HepG2 (cell line): Measurements from ENCODE around the gene UBXN1. TPM values are rescaled to one million over a fixed set of nuclear protein-coding genes. Genes with fewer than 3 reads are reported as not detected.

Experiments used
- AHR ChIP-seq: IDR thresholded peaks from 2 replicates; pipeline ENCODE4 v1.6.1; 2018; ENCODE audit warnings: missing genetic modification reagents, missing compliant biosample characterization
- GRHL1 ChIP-seq: sonication (generic); formaldehyde crosslinking; conservative IDR thresholded peaks from 2 replicates; pipeline ENCODE4 v1.8.0; 2022; ENCODE audit warnings: missing genetic modification reagents
- KLF6 ChIP-seq: IDR thresholded peaks from 2 replicates; pipeline ENCODE4 v1.8.0; 2016; ENCODE audit warnings: missing biosample characterization, missing genetic modification reagents
- MAF1 ChIP-seq: sonication (generic); formaldehyde crosslinking; IDR thresholded peaks from 2 replicates; pipeline ENCODE4 v1.5.0; 2020; ENCODE audit warnings: missing genetic modification reagents, borderline replicate concordance
- MED1 ChIP-seq: sonication (generic); formaldehyde crosslinking; IDR thresholded peaks from 2 replicates; pipeline ENCODE4 v1.4.0; 2020; ENCODE audit warnings: missing genetic modification reagents
- NAIF1 ChIP-seq: sonication (generic); formaldehyde crosslinking; IDR thresholded peaks from 2 replicates; pipeline ENCODE4 v1.5.0; 2020; ENCODE audit warnings: mild to moderate bottlenecking, missing genetic modification reagents, borderline replicate concordance
- NFATC3 ChIP-seq: sonication (generic); formaldehyde crosslinking; IDR thresholded peaks from 2 replicates; pipeline ENCODE4 v1.5.1; 2020; ENCODE audit warnings: mild to moderate bottlenecking, missing genetic modification reagents
- NR0B2 ChIP-seq: sonication (generic); formaldehyde crosslinking; IDR thresholded peaks from 2 replicates; pipeline ENCODE4 v1.4.0; 2020; ENCODE audit warnings: mild to moderate bottlenecking, missing genetic modification reagents
- PTBP1 ChIP-seq: fragments of 200-400 bp; formaldehyde crosslinking; IDR thresholded peaks from 2 replicates; pipeline ENCODE4 v1.6.1; 2018; ENCODE audit warnings: low read length, low read depth; ENCODE audit not compliant: poor library complexity, severe bottlenecking
- RFX5 ChIP-seq: IDR thresholded peaks from 2 replicates; pipeline ENCODE4 v1.6.1; 2011; ENCODE audit warnings: low read depth, low read length, improper control_type of control experiment
- SALL1 ChIP-seq: sonication (generic); formaldehyde crosslinking; IDR thresholded peaks from 2 replicates; pipeline ENCODE4 v1.8.0; 2022; ENCODE audit warnings: mild to moderate bottlenecking, missing genetic modification reagents
- SYNCRIP ChIP-seq: fragments of 200-400 bp; formaldehyde crosslinking; IDR thresholded peaks from 2 replicates; pipeline ENCODE4 v1.6.1; 2018; ENCODE audit warnings: mild to moderate bottlenecking, low read depth, low read length; ENCODE audit not compliant: insufficient read depth
- TFAP4 ChIP-seq: sonication (generic); IDR thresholded peaks from 2 replicates; pipeline ENCODE4 v1.6.1; 2016; ENCODE audit warnings: low read depth, borderline replicate concordance
- ZBTB39 ChIP-seq: sonication (generic); formaldehyde crosslinking; IDR thresholded peaks from 2 replicates; pipeline ENCODE4 v1.5.0; 2020; ENCODE audit warnings: missing genetic modification reagents
- ZFP82 ChIP-seq: sonication (generic); formaldehyde crosslinking; IDR thresholded peaks from 2 replicates; pipeline ENCODE4 v1.5.1; 2020; ENCODE audit warnings: mild to moderate bottlenecking, missing genetic modification reagents, borderline replicate concordance
- ZFP90 ChIP-seq: sonication (generic); formaldehyde crosslinking; IDR thresholded peaks from 2 replicates; pipeline ENCODE4 v1.8.0; 2022; ENCODE audit warnings: missing genetic modification reagents, mild to moderate bottlenecking, inconsistent platforms, borderline replicate concordance
- ZNF207 ChIP-seq: fragments of 450-650 bp; IDR thresholded peaks from 2 replicates; pipeline ENCODE4 v1.6.1; 2016; ENCODE audit warnings: antibody characterized with exemption, borderline replicate concordance
- ZNF232 ChIP-seq: sonication (generic); formaldehyde crosslinking; IDR thresholded peaks from 2 replicates; pipeline ENCODE4 v1.4.0; 2020; ENCODE audit warnings: missing genetic modification reagents, borderline replicate concordance
- ZNF24 ChIP-seq: fragments of 450-650 bp; IDR thresholded peaks from 2 replicates; pipeline ENCODE4 v1.6.1; 2017; ENCODE audit warnings: antibody characterized with exemption, mild to moderate bottlenecking
- ZNF281 ChIP-seq: sonication (generic); formaldehyde crosslinking; IDR thresholded peaks from 2 replicates; pipeline ENCODE4 v1.4.0; 2020; ENCODE audit warnings: missing genetic modification reagents, borderline replicate concordance
- ZNF510 ChIP-seq: sonication (generic); formaldehyde crosslinking; IDR thresholded peaks from 2 replicates; pipeline ENCODE4 v1.4.0; 2020; ENCODE audit warnings: low read depth, mild to moderate bottlenecking, missing genetic modification reagents
- ZSCAN9 ChIP-seq: IDR thresholded peaks from 2 replicates; pipeline ENCODE4 v1.6.1; 2016; ENCODE audit warnings: borderline replicate concordance
- polyA plus RNA-seq, 8 experiments: library from polyadenylated mRNA; depleted of rRNA in 3 of 8; stranded (reverse) in 7 of 8; unstranded in 1 of 8; fragments of >200 nt; fragmentation: Illumina TruSeq in 4 of 8; extraction: Trizol in 4 of 8; gene quantifications; 2 replicates each; pipeline versions ENCODE4 v1.2.1 to v1.2.3, GENCODE V29; 2011 to 2016; ENCODE audit warnings: low read depth in 4 of 8, missing spikeins in 1 of 8, mixed read lengths in 1 of 8; ENCODE audit not compliant: insufficient read depth in 1 of 8
- total RNA-seq, 5 experiments: library from RNA; depleted of rRNA; stranded (reverse); fragments of >200 nt; fragmentation: Illumina TruSeq; extraction: Trizol; gene quantifications; 2 replicates each; pipeline ENCODE4 v1.2.3, GENCODE V29; 2016; ENCODE audit warnings: low read depth in 1 of 5

UBXN1 gene
- total and polyA plus RNA-seq, 2 of the 13 experiments (the other 11 are each of a cell fraction or from before 2014, with no cell fraction given): 47.5 to 52.4 TPM

GRCh38 chr11:62665075-62665598 lies 13.7 kb downstream of the UBXN1 start, which contains the start of the genes C11orf98 and CSKMT (continued):
- TF ChIP-seq NFATC3 (CRISPR knock-in tag): no peak
- peak; percentile 85; the same call in 1 of the 2 replicates for TF ChIP-seq KLF6 (CRISPR knock-in tag)
- peak; percentile 97 for TF ChIP-seq ZSCAN9 (CRISPR knock-in tag)
- TF ChIP-seq MED1 (CRISPR knock-in tag): peak; percentile 50; the same call in 1 of the 2 replicates
- no peak for TF ChIP-seq NR0B2 (CRISPR knock-in tag)
- TF ChIP-seq ZFP82 (CRISPR knock-in tag): peak; percentile 17; the same call in 1 of the 2 replicates
- no peak for TF ChIP-seq GRHL1 (CRISPR knock-in tag)
- TF ChIP-seq ZFP90: no peak
- TF ChIP-seq MAF1 (CRISPR knock-in tag): no peak; the same call in 1 of the 2 replicates
- no peak for TF ChIP-seq RFX5
- TF ChIP-seq AHR (CRISPR knock-in tag): no peak
- TF ChIP-seq ZNF510 (CRISPR knock-in tag): peak; percentile 97; the same call in 1 of the 2 replicates
- TF ChIP-seq SALL1 (CRISPR knock-in tag): peak; percentile 80
- peak; percentile 49 for TF ChIP-seq PTBP1
- no peak for TF ChIP-seq ZNF207
- TF ChIP-seq NAIF1 (CRISPR knock-in tag): peak; percentile 81; the same call in 1 of the 2 replicates
- TF ChIP-seq TFAP4: 0 out of 2 replicates have a peak, but pooled peaks have one; percentile 23
- no peak for TF ChIP-seq SYNCRIP
- no peak for TF ChIP-seq ZNF232
- peak; percentile 11; the same call in 1 of the 2 replicates for TF ChIP-seq ZNF281 (CRISPR knock-in tag)
- TF ChIP-seq ZNF24: no peak
- TF ChIP-seq ZBTB39 (CRISPR knock-in tag): no peak
